Fibroblast of pulmonary artery (primary cell): ENCODE results near the gene EID2.

ENCODE experiments used
- DNase-seq: peaks from one replicate; pipeline ENCODE4 v3.0.0-alpha.2; 2010; ENCODE audit warnings: low read depth
- H3K4me3 ChIP-seq: replicated peaks from 2 replicates; pipeline ENCODE4 v1.5.1; 2011; ENCODE audit warnings: low read depth, mild to moderate bottlenecking, control low read depth, low read length, moderate library complexity
- TF ChIP-seq, protein P1 (sequence below): IDR thresholded peaks from 2 replicates; pipeline ENCODE4 v1.5.1; 2011; ENCODE audit warnings: mild to moderate bottlenecking, control low read depth, low read length, inconsistent platforms; ENCODE audit errors: missing control alignments

EID2 gene

DNA sequence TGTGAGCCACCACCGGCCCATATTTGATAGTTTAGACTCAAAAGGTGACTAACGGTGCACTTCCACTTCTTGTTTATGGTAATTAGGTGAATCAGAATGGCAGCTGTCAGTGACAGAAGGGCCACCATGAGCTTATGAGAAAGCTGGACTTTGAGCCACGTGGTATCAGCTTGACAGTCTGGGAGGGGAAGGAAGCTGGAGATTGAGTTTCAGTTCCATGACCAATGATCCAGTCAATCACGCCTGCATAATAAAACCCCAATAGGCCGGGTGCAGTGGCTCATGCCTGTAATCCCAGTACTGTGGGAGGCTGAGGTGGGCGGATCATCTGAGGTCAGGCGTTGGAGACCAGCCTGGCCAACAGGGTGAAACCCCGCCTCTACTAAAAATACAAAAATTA, 15.5 kb downstream of the EID2 start:
- no peak for DNase-seq
- TF ChIP-seq, protein P1, sequence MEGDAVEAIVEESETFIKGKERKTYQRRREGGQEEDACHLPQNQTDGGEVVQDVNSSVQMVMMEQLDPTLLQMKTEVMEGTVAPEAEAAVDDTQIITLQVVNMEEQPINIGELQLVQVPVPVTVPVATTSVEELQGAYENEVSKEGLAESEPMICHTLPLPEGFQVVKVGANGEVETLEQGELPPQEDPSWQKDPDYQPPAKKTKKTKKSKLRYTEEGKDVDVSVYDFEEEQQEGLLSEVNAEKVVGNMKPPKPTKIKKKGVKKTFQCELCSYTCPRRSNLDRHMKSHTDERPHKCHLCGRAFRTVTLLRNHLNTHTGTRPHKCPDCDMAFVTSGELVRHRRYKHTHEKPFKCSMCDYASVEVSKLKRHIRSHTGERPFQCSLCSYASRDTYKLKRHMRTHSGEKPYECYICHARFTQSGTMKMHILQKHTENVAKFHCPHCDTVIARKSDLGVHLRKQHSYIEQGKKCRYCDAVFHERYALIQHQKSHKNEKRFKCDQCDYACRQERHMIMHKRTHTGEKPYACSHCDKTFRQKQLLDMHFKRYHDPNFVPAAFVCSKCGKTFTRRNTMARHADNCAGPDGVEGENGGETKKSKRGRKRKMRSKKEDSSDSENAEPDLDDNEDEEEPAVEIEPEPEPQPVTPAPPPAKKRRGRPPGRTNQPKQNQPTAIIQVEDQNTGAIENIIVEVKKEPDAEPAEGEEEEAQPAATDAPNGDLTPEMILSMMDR = no peak

GRCh38 chr19:39520541-39521484, 19.1 kb downstream of the EID2 start:
- TF ChIP-seq, protein P1 = no peak
- H3K4me3 ChIP-seq = no peak overlapping the region

More for the DNA sequence above, 15.5 kb downstream of the EID2 start:
- no peak overlapping the region for H3K4me3 ChIP-seq

GRCh38 chr19:39518975-39519374, 21.0 kb downstream of the EID2 start:
- TF ChIP-seq, protein P1 = no peak
- no peak overlapping the region for H3K4me3 ChIP-seq
- DNase-seq = no peak

More at GRCh38 chr19:39520541-39521484, 19.1 kb downstream of the EID2 start:
- no peak for DNase-seq

DNA sequence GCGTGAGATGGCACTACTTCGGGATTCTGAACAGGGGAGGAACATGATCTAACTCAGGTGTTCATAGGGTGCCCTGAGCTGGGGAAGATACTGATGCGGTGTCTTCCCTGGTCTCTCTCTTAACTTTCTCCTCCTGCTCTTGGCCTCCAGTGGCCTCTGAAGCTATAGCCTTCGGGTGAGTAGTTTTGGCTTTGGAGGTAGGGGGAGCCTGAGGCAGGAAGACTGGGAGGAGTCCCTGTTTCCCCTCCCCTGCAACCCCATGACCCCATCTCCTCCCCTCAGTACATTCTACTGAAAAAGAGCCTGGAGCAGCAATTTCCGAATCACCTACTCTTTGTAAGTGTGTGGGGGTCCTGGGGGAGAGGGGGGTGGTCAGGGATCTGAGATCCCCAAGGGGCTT, 21.5 kb downstream of the EID2 start:
- TF ChIP-seq, protein P1 = no peak
- H3K4me3 ChIP-seq = no peak overlapping the region
- no peak for DNase-seq

- H3K4me3 ChIP-seq = no peak overlapping the region
- TF ChIP-seq, protein P1 = no peak
- no peak for DNase-seq
Observed at GRCh38 chr19:39517432-39517831, 22.5 kb downstream of the EID2 start.

DNA sequence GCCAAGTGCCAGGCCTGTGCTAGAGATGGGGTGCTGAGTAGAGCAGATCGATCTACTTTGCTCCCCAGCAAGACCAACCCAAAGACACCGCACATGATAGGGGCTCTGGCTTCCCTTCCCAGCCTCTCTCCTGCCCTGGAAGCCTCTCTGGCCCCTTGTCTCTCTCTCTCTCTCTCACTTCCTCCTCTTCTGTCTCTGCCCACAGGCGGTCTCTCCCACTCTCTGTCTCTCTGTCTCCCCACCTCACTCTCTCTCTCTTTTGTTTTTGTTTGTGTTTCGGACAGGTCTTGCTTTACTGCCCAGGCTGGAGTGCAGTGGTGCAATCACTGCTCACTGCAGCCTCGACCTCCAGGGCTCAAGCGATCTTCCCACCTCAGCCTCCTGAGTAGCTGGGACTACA, 23.7 kb downstream of the EID2 start:
- DNase-seq = no peak
- TF ChIP-seq, protein P1 = no peak
- H3K4me3 ChIP-seq = no peak overlapping the region
